ENCODE results near the gene PPIL4. TPM values are rescaled to one million over a fixed set of nuclear protein-coding genes. Genes with fewer than 3 reads are reported as not detected.

PPIL4 gene
- total and polyA plus RNA-seq, 4 experiments from 2014 or later: 10.0 to 35.7 (median 23.8) TPM

- no peak for DNase-seq
- intact Hi-C loops (cut with micrococcal nuclease): no loop called here
- peak overlapping the region; percentile 40 for H3K27ac ChIP-seq (ENCODE audit: low read depth, low read length)
- ChIA-PET CTCF (ENCODE audit: partially characterized antibody) (interaction anchor here (0.6 to 4.3 kb wide), 15 partner anchors 11 to 446 kb away, joined by 3 to 45 read pairs (median 5); no protein-coding TSS in a partner anchor), POLR2A (ENCODE audit: partially characterized antibody) (interaction anchor here (1.1 to 3.1 kb wide), 10 partner anchors 9 to 71 kb away, joined by 3 to 14 read pairs (median 6); partner anchors contain the start of gene PPIL4)
- H3K9me3 ChIP-seq (ENCODE audit: control insufficient read depth in 1 of 2, low read length in 2 of 2): no peaks in the 10 kb centered on the region
- Mint-ChIP-seq H3K27me3 (no peaks in the 10 kb centered on the region), H3K27ac (peak overlapping the region; percentile 65 to 92 (median 88)), H3K4me3 (peak overlapping the region; percentile 2 to 83 (median 67)), H3K9me3 (peaks cover 0 to 2% (median 0%) of the 10 kb centered on the region in 8 donors), H3K4me1 (peaks cover 53 to 86% (median 73%) of the 10 kb centered on the region in 4 donors), H3K36me3 (peaks cover 34 to 66% of the 10 kb centered on the region in 2 donors)
- peaks cover 22% of the 10 kb centered on the region for H3K36me3 ChIP-seq (ENCODE audit: insufficient read depth, low read length)
- H3K4me1 ChIP-seq (ENCODE audit: insufficient read depth, low read length): peaks cover 93% of the 10 kb centered on the region
- H3K4me3 ChIP-seq (ENCODE audit: low read length in 2 of 2): no peak overlapping the region
- no peaks in the 10 kb centered on the region for H3K27me3 ChIP-seq (ENCODE audit: insufficient read depth, low read length)
Measured at GRCh38 chr6:149474108-149474935, 71.5 kb downstream of the PPIL4 start.

GRCh38 chr6:149473080-149474052 lies 72.5 kb downstream of the PPIL4 start:
- peaks cover 0 to 2% (median 0%) of the 10 kb centered on the region in 8 donors for H3K9me3 Mint-ChIP-seq
- no peaks in the 10 kb centered on the region for H3K27me3 Mint-ChIP-seq
- Histone ChIP-seq H3K4me1 (ENCODE audit: insufficient read depth, low read length) (peaks cover 93% of the 10 kb centered on the region), H3K4me3 (ENCODE audit: low read length in 2 of 2) (no peak overlapping the region), H3K36me3 (ENCODE audit: insufficient read depth, low read length) (peaks cover 29% of the 10 kb centered on the region), H3K27me3 (ENCODE audit: insufficient read depth, low read length) (no peaks in the 10 kb centered on the region), H3K27ac (ENCODE audit: low read depth, low read length) (peak overlapping the region; percentile 40), H3K9me3 (ENCODE audit: control insufficient read depth in 1 of 2, low read length in 2 of 2) (no peaks in the 10 kb centered on the region)
- intact Hi-C loops (cut with micrococcal nuclease): no loop called here
- peak overlapping the region; percentile 84 to 92 (median 88) for H3K27ac Mint-ChIP-seq
- peak in 4 of 5 donors; percentile 38 to 58 (median 48) for DNase-seq
- POLR2A ChIA-PET (ENCODE audit: partially characterized antibody): interaction anchor here (0.8 to 3.1 kb wide), 11 partner anchors 8 to 72 kb away, joined by 3 to 14 read pairs (median 6); partner anchors contain the start of gene PPIL4
- CTCF ChIA-PET (ENCODE audit: partially characterized antibody): interaction anchor here (0.6 to 4.3 kb wide), 14 partner anchors 10 to 445 kb away, joined by 3 to 45 read pairs (median 4); no protein-coding TSS in a partner anchor
- H3K36me3 Mint-ChIP-seq: peaks cover 39 to 66% of the 10 kb centered on the region in 2 donors
- peaks cover 49 to 85% (median 71%) of the 10 kb centered on the region in 4 donors for H3K4me1 Mint-ChIP-seq
- H3K4me3 Mint-ChIP-seq: peak overlapping the region; percentile 59 to 83 (median 68)

- no peaks in the 10 kb centered on the region for H3K27me3 Mint-ChIP-seq
- intact Hi-C loops (cut with micrococcal nuclease): no loop called here
Measured at GRCh38 chr6:149472241-149472640, 73.6 kb downstream of the PPIL4 start.

GRCh38 chr6:149471801-149472200 lies 74.0 kb downstream of the PPIL4 start:
- POLR2A ChIA-PET (ENCODE audit: partially characterized antibody): interaction anchor here (0.6 kb wide), 1 partner anchor 139 kb away, joined by 3 read pairs; no protein-coding TSS in a partner anchor
- Histone ChIP-seq H3K36me3 (ENCODE audit: insufficient read depth, low read length) (peaks cover 31% of the 10 kb centered on the region), H3K4me3 (ENCODE audit: low read length in 2 of 2) (no peak overlapping the region), H3K9me3 (ENCODE audit: control insufficient read depth in 1 of 2, low read length in 2 of 2) (no peaks in the 10 kb centered on the region), H3K4me1 (ENCODE audit: insufficient read depth, low read length) (peaks cover 93% of the 10 kb centered on the region), H3K27me3 (ENCODE audit: insufficient read depth, low read length) (no peaks in the 10 kb centered on the region), H3K27ac (ENCODE audit: low read depth, low read length) (peak overlapping the region; percentile 24)
- peak in 1 of 5 donors; percentile 68 for DNase-seq
- H3K4me1 Mint-ChIP-seq: peaks cover 46 to 87% (median 71%) of the 10 kb centered on the region in 4 donors
- peaks cover 41 to 70% of the 10 kb centered on the region in 2 donors for H3K36me3 Mint-ChIP-seq
- CTCF ChIA-PET (ENCODE audit: partially characterized antibody): interaction anchor here (4.3 kb wide), 1 partner anchor 45 kb away, joined by 45 read pairs; no protein-coding TSS in a partner anchor
- no peaks in the 10 kb centered on the region for H3K9me3 Mint-ChIP-seq
- H3K27ac Mint-ChIP-seq: peak overlapping the region; percentile 68 to 92 (median 88)
- peak overlapping the region in 7 of 8 donors; percentile 18 to 83 (median 63) for H3K4me3 Mint-ChIP-seq
- intact Hi-C loops (cut with micrococcal nuclease): no loop called here
- no peaks in the 10 kb centered on the region for H3K27me3 Mint-ChIP-seq

More at GRCh38 chr6:149472241-149472640, 73.6 kb downstream of the PPIL4 start:
- Histone ChIP-seq H3K4me3 (ENCODE audit: low read length in 2 of 2) (no peak overlapping the region), H3K36me3 (ENCODE audit: insufficient read depth, low read length) (peaks cover 31% of the 10 kb centered on the region), H3K27me3 (ENCODE audit: insufficient read depth, low read length) (no peaks in the 10 kb centered on the region), H3K4me1 (ENCODE audit: insufficient read depth, low read length) (peaks cover 94% of the 10 kb centered on the region), H3K9me3 (ENCODE audit: control insufficient read depth in 1 of 2, low read length in 2 of 2) (no peaks in the 10 kb centered on the region), H3K27ac (ENCODE audit: low read depth, low read length) (peak overlapping the region; percentile 40)
- H3K4me3 Mint-ChIP-seq: peak overlapping the region; percentile 8 to 83 (median 64)
- DNase-seq: no peak
- ChIA-PET POLR2A (ENCODE audit: partially characterized antibody) (interaction anchor here (2.9 to 3.1 kb wide), 2 partner anchors 36 to 45 kb away, joined by 12 to 14 read pairs; no protein-coding TSS in a partner anchor), CTCF (ENCODE audit: partially characterized antibody) (interaction anchor here (0.6 to 4.3 kb wide), 4 partner anchors 15 to 44 kb away, joined by 3 to 45 read pairs (median 10); no protein-coding TSS in a partner anchor)
- H3K36me3 Mint-ChIP-seq: peaks cover 41 to 70% of the 10 kb centered on the region in 2 donors
- H3K27ac Mint-ChIP-seq: peak overlapping the region; percentile 84 to 92 (median 88)
- H3K4me1 Mint-ChIP-seq: peaks cover 48 to 87% (median 74%) of the 10 kb centered on the region in 4 donors
- no peaks in the 10 kb centered on the region for H3K9me3 Mint-ChIP-seq

- Histone ChIP-seq H3K27me3 (ENCODE audit: insufficient read depth, low read length) (no peaks in the 10 kb centered on the region), H3K36me3 (ENCODE audit: insufficient read depth, low read length) (peaks cover 31% of the 10 kb centered on the region), H3K4me3 (ENCODE audit: low read length in 2 of 2) (no peak overlapping the region), H3K27ac (ENCODE audit: low read depth, low read length) (no peak overlapping the region), H3K9me3 (ENCODE audit: control insufficient read depth in 1 of 2, low read length in 2 of 2) (no peaks in the 10 kb centered on the region), H3K4me1 (ENCODE audit: insufficient read depth, low read length) (peaks cover 90% of the 10 kb centered on the region)
- CTCF ChIA-PET (ENCODE audit: partially characterized antibody): no interaction called here
- H3K27ac Mint-ChIP-seq: peak overlapping the region in 6 of 7 donors; percentile 13 to 92 (median 79)
- H3K4me1 Mint-ChIP-seq: peaks cover 45 to 84% (median 69%) of the 10 kb centered on the region in 4 donors
- H3K36me3 Mint-ChIP-seq: peaks cover 41 to 67% of the 10 kb centered on the region in 2 donors
- no peaks in the 10 kb centered on the region for H3K9me3 Mint-ChIP-seq
- no peak for DNase-seq
- POLR2A ChIA-PET (ENCODE audit: partially characterized antibody): no interaction called here
- H3K27me3 Mint-ChIP-seq: no peaks in the 10 kb centered on the region
- H3K4me3 Mint-ChIP-seq: peak overlapping the region in 1 of 8 donors; percentile 42
- intact Hi-C loops (cut with micrococcal nuclease): no loop called here
Measured at GRCh38 chr6:149470948-149471347, 74.9 kb downstream of the PPIL4 start.

- no peaks in the 10 kb centered on the region for H3K27me3 Mint-ChIP-seq
- Histone ChIP-seq H3K36me3 (ENCODE audit: insufficient read depth, low read length) (peaks cover 37% of the 10 kb centered on the region), H3K27me3 (ENCODE audit: insufficient read depth, low read length) (no peaks in the 10 kb centered on the region), H3K4me1 (ENCODE audit: insufficient read depth, low read length) (peaks cover 81% of the 10 kb centered on the region), H3K4me3 (ENCODE audit: low read length in 2 of 2) (no peak overlapping the region), H3K27ac (ENCODE audit: low read depth, low read length) (peak overlapping the region; percentile 29), H3K9me3 (ENCODE audit: control insufficient read depth in 1 of 2, low read length in 2 of 2) (no peaks in the 10 kb centered on the region)
- POLR2A ChIA-PET (ENCODE audit: partially characterized antibody): interaction anchor here (1.1 to 1.4 kb wide), 2 partner anchors 26 to 48 kb away, joined by 3 to 4 read pairs; no protein-coding TSS in a partner anchor
- H3K36me3 Mint-ChIP-seq: peaks cover 43 to 75% of the 10 kb centered on the region in 2 donors
- H3K4me3 Mint-ChIP-seq: peak overlapping the region in 7 of 8 donors; percentile 59 to 92 (median 74)
- no peaks in the 10 kb centered on the region for H3K9me3 Mint-ChIP-seq
- DNase-seq: no peak
- intact Hi-C loops (cut with micrococcal nuclease): no loop called here
- H3K4me1 Mint-ChIP-seq: peaks cover 45 to 84% (median 70%) of the 10 kb centered on the region in 4 donors
- CTCF ChIA-PET (ENCODE audit: partially characterized antibody): interaction anchor here (1.3 to 3.7 kb wide), 2 partner anchors 17 to 49 kb away, joined by 3 to 29 read pairs; partner anchors contain the start of gene ZC3H12D
- H3K27ac Mint-ChIP-seq: peak overlapping the region; percentile 80 to 95 (median 88)
Measured at GRCh38 chr6:149468179-149468578, 77.7 kb downstream of the PPIL4 start.

Data from CD4-positive, alpha-beta memory T cell (primary cell).